Endothelial cell of umbilical vein (primary cell): Measurements from ENCODE around the gene PLAGL2.

Experiments
- CTCF ChIP-seq, 2 donors: IDR thresholded peaks; 1 replicate in 1 of 2; 2 replicates in 1 of 2; pipeline ENCODE4 v1.5.1; 2011; ENCODE audit warnings: low read length in 2 of 2, mild to moderate bottlenecking in 2 of 2, moderate library complexity in 2 of 2, control low read depth in 1 of 2, inconsistent platforms in 1 of 2, low read depth in 1 of 2; ENCODE audit not compliant: insufficient read depth in 1 of 2; ENCODE audit errors: extremely low read depth in 1 of 2
- EZH2 ChIP-seq: IDR thresholded peaks from 2 replicates; pipeline ENCODE4 v1.6.1; 2012; ENCODE audit warnings: borderline replicate concordance, low read depth, mild to moderate bottlenecking, moderate library complexity, low read length, inconsistent platforms; ENCODE audit not compliant: severe bottlenecking
- JUN ChIP-seq: IDR thresholded peaks from 2 replicates; pipeline ENCODE4 v1.6.1; 2011; ENCODE audit warnings: borderline replicate concordance, low read depth; ENCODE audit not compliant: insufficient read length, insufficient read depth
- MYC ChIP-seq: IDR thresholded peaks from one replicate; pipeline ENCODE4 v1.6.1; 2011; ENCODE audit warnings: mild to moderate bottlenecking, low read depth, low read length
- POLR2A ChIP-seq: IDR thresholded peaks from 2 replicates; pipeline ENCODE4 v1.6.1; 2012; ENCODE audit warnings: low read depth, mild to moderate bottlenecking, control low read depth, low read length

- no peak for TF ChIP-seq EZH2
- no peak for TF ChIP-seq CTCF (IDR thresholded peaks at IDR 0.05; ENCODE audit: extremely low read depth in 1 of 2, insufficient read depth in 1 of 2, low read depth in 1 of 2, low read length in 2 of 2)
- TF ChIP-seq MYC, result no peak
- TF ChIP-seq POLR2A, result no peak
- no peak for TF ChIP-seq JUN
Observed at GRCh38 chr20:32252189-32252588, 44.6 kb upstream of the PLAGL2 start.
